AG04449 (cell line): Measurements from ENCODE around the gene APBA2.
A peak's percentile ranks its signal among the peaks of the same experiment; 100 is the strongest.

Experiments
- CTCF ChIA-PET: fragments of 350-600 bp; formaldehyde crosslinking; extraction: SDS; loops from one replicate; lab custom pipeline; 2021; ENCODE audit warnings: antibody characterized with exemption; lab: Yijun Ruan, JAX
- POLR2A ChIA-PET: fragments of 400-600, 350-600 bp; formaldehyde crosslinking; extraction: SDS; loops from one replicate; lab custom pipeline; 2020; ENCODE audit warnings: antibody characterized with exemption, inconsistent platforms; lab: Yijun Ruan, JAX
- DNase-seq: peaks from one replicate; pipeline ENCODE4 v3.0.0-alpha.2; 2010; ENCODE audit warnings: low read depth, low spot score
- H3K4me3 ChIP-seq: 2 replicates; pipeline ENCODE4 v1.5.1; 2011; ENCODE audit warnings: low read depth, mild to moderate bottlenecking, control low read depth, low read length
- TF ChIP-seq, protein P1 (sequence below): IDR thresholded peaks from one replicate; pipeline ENCODE4 v1.5.1; 2011; ENCODE audit warnings: mild to moderate bottlenecking, moderate library complexity, low read length, control low read depth, inconsistent platforms; ENCODE audit not compliant: insufficient read depth; ENCODE audit errors: missing control alignments

The APBA2 gene

DNA sequence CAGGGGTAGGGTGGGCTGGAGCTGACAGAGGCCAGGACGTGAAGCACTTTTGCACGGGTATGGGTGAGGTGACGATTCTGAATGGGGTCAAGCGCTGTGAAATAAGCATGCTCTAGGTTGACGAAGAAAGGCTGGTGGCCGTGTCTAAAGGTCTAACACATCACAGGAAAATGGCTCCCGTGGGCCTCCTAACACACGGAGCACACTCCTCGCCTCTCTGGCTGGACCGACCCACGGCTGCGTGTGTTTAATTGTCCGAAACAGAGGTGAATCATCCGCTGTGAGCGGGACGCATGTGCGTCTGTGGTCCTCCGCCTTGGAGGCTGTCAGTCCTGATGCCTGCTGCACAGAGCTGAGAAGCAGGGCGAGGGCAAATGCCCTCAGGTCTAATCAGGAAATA is 253.3 kb downstream of the APBA2 start:
- DNase-seq: no peak
- no peak overlapping the region for H3K4me3 ChIP-seq
- CTCF ChIA-PET: interaction anchor here (1.1 to 2.5 kb wide), 21 partner anchors 9 to 936 kb away, joined by 3 to 35 read pairs (median 4); no protein-coding TSS in a partner anchor
- TF ChIP-seq, protein P1, sequence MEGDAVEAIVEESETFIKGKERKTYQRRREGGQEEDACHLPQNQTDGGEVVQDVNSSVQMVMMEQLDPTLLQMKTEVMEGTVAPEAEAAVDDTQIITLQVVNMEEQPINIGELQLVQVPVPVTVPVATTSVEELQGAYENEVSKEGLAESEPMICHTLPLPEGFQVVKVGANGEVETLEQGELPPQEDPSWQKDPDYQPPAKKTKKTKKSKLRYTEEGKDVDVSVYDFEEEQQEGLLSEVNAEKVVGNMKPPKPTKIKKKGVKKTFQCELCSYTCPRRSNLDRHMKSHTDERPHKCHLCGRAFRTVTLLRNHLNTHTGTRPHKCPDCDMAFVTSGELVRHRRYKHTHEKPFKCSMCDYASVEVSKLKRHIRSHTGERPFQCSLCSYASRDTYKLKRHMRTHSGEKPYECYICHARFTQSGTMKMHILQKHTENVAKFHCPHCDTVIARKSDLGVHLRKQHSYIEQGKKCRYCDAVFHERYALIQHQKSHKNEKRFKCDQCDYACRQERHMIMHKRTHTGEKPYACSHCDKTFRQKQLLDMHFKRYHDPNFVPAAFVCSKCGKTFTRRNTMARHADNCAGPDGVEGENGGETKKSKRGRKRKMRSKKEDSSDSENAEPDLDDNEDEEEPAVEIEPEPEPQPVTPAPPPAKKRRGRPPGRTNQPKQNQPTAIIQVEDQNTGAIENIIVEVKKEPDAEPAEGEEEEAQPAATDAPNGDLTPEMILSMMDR: no peak
- POLR2A ChIA-PET: no interaction called here

DNA sequence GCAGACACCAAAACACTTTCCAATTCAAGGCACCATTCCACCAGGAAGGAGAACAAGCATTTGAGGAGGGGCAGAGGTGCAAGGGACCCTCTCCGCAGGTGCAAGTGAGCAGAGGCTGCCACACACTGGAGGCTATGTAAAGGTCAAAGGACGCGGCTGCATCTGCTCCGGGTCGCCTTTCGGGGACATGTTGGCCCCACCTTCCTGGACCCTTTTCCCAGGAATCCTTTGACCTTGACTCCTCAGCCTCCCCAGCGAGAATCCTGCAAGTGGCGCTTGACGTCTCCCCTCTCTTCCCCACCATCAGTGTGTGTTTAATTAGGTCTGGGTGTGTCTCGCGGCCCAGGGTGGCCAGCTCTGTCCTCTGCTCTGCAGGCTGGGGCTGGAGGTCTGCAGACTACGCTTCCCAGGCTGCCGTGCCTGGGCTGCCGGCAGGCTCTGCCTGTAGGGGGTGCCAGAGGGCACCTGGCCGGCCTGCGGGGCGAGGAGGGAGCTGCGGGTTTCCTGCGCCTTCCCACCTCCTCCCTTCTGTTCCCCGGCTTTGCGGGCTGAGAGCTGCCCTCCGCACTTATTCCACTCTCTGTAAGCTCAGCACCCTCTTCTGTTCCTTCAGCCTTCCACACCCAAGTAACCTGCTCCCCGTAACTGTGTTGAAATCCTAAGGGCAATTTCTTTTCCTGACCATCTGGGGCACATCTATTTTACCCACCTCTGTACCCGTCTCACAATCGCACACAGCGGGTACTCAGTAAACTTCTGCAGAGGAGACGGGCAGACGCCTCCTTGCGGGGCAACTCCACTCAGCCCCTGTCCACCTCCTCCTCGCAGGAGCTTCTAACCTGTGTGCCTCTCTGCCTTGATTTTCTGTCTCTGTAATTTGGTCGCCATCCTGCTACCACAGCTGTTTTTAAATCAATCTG is 254.0 kb downstream of the APBA2 start:
- CTCF ChIA-PET: interaction anchor here (0.6 to 2.5 kb wide), 51 partner anchors 9 to 1629 kb away, joined by 3 to 35 read pairs (median 4); no protein-coding TSS in a partner anchor
- DNase-seq: no peak
- TF ChIP-seq, protein P1: peak; percentile 97
- POLR2A ChIA-PET: no interaction called here
- peak overlapping the region; percentile 1; the same call in 1 of the 2 replicates for H3K4me3 ChIP-seq

GRCh38 chr15:29140475-29141307 is 254.9 kb downstream of the APBA2 start:
- CTCF ChIA-PET: interaction anchor here (0.6 to 2.5 kb wide), 52 partner anchors 8 to 1628 kb away, joined by 3 to 35 read pairs (median 4); no protein-coding TSS in a partner anchor
- H3K4me3 ChIP-seq: no peak overlapping the region
- POLR2A ChIA-PET: no interaction called here
- TF ChIP-seq, protein P1: no peak
- DNase-seq: no peak

GRCh38 chr15:29141308-29142128 is 255.7 kb downstream of the APBA2 start:
- ChIA-PET POLR2A (no interaction called here), CTCF (interaction anchor here (1.2 to 2.2 kb wide), 5 partner anchors 11 to 45 kb away, joined by 3 to 14 read pairs (median 5); no protein-coding TSS in a partner anchor)
- TF ChIP-seq, protein P1: no peak
- no peak for DNase-seq
- no peak overlapping the region for H3K4me3 ChIP-seq

GRCh38 chr15:29142129-29142747 is 256.5 kb downstream of the APBA2 start:
- POLR2A ChIA-PET: no interaction called here
- DNase-seq: no peak
- H3K4me3 ChIP-seq: no peak overlapping the region
- TF ChIP-seq, protein P1: no peak
- CTCF ChIA-PET: interaction anchor here (1.2 to 1.5 kb wide), 3 partner anchors 11 to 40 kb away, joined by 3 to 5 read pairs (median 4); no protein-coding TSS in a partner anchor
